ENCODE data around the gene SLC44A3.

GRCh38 chr1:94772230-94772641 is 47.9 kb upstream of the SLC44A3 start:
- TF ChIP-seq, protein P1, sequence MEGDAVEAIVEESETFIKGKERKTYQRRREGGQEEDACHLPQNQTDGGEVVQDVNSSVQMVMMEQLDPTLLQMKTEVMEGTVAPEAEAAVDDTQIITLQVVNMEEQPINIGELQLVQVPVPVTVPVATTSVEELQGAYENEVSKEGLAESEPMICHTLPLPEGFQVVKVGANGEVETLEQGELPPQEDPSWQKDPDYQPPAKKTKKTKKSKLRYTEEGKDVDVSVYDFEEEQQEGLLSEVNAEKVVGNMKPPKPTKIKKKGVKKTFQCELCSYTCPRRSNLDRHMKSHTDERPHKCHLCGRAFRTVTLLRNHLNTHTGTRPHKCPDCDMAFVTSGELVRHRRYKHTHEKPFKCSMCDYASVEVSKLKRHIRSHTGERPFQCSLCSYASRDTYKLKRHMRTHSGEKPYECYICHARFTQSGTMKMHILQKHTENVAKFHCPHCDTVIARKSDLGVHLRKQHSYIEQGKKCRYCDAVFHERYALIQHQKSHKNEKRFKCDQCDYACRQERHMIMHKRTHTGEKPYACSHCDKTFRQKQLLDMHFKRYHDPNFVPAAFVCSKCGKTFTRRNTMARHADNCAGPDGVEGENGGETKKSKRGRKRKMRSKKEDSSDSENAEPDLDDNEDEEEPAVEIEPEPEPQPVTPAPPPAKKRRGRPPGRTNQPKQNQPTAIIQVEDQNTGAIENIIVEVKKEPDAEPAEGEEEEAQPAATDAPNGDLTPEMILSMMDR (conservative IDR thresholded peaks at IDR 0.05; ENCODE audit: low read depth in 2 of 2): no peak
- TF ChIP-seq REST (IDR thresholded peaks at IDR 0.05; ENCODE audit: unreplicated experiment): no peak
- TF ChIP-seq JUNB (IDR thresholded peaks at IDR 0.05; ENCODE audit: unreplicated experiment): no peak
- TF ChIP-seq EZH2 (IDR thresholded peaks at IDR 0.05; ENCODE audit: low read depth, unreplicated experiment): no peak
- TF ChIP-seq CREB1 (CRISPR knock-in tag; IDR thresholded peaks at IDR 0.05; ENCODE audit: low read depth): no peak
- TF ChIP-seq EZH2phosphoT487 (IDR thresholded peaks at IDR 0.05; ENCODE audit: unreplicated experiment): no peak
- TF ChIP-seq POLR2AphosphoS5 (IDR thresholded peaks at IDR 0.05; ENCODE audit: low read depth): no peak
- no peak for TF ChIP-seq ZNF331 (CRISPR knock-in tag; IDR thresholded peaks at IDR 0.05; ENCODE audit: low read depth)
- no peak for TF ChIP-seq ZNF462 (CRISPR knock-in tag; IDR thresholded peaks at IDR 0.05)

Measured in GM23338 (cell line).